ENCODE data around the gene GJC2.

Gene GJC2

GRCh38 chr1:228152918-228153258 lies 3.2 kb downstream of the GJC2 start:
- H3K27ac ChIP-seq (replicated peaks): no peak overlapping the region
- no peak for TF ChIP-seq REST (IDR thresholded peaks at IDR 0.05; ENCODE audit: insufficient replicate concordance, low read depth)
- TF ChIP-seq GABPA (IDR thresholded peaks at IDR 0.05; ENCODE audit: low read depth): no peak
- no peak for TF ChIP-seq SPI1 (IDR thresholded peaks at IDR 0.05; ENCODE audit: borderline replicate concordance, low read depth)

GRCh38 chr1:228154021-228154669 lies 4.4 kb downstream of the GJC2 start:
- Histone ChIP-seq H3K27me3 (ENCODE audit: insufficient read depth, poor library complexity, severe bottlenecking) (no peaks in the 10 kb centered on the region), H3K27ac (replicated peaks) (no peak overlapping the region), H3K4me3 (replicated peaks; ENCODE audit: insufficient read depth, low read length) (no peak overlapping the region)
- no peak for DNase-seq (ENCODE audit: low read depth in 1 of 2, low spot score in 1 of 2)
- TF ChIP-seq GABPA (IDR thresholded peaks at IDR 0.05; ENCODE audit: low read depth): no peak
- no peak for TF ChIP-seq REST (IDR thresholded peaks at IDR 0.05; ENCODE audit: insufficient replicate concordance, low read depth)
- no peak for TF ChIP-seq POLR2AphosphoS5 (IDR thresholded peaks at IDR 0.05; ENCODE audit: low read depth)
- no peak for TF ChIP-seq CTCF (IDR thresholded peaks at IDR 0.05; ENCODE audit: insufficient read depth, low read length)
- TF ChIP-seq SPI1 (IDR thresholded peaks at IDR 0.05; ENCODE audit: borderline replicate concordance, low read depth): no peak

More at GRCh38 chr1:228152918-228153258, 3.2 kb downstream of the GJC2 start:
- Histone ChIP-seq H3K27me3 (ENCODE audit: insufficient read depth, poor library complexity, severe bottlenecking) (no peaks in the 10 kb centered on the region), H3K4me3 (replicated peaks; ENCODE audit: insufficient read depth, low read length) (no peak overlapping the region)
- DNase-seq (ENCODE audit: low read depth in 1 of 2, low spot score in 1 of 2): no peak

GRCh38 chr1:228154670-228155571 lies 5.2 kb downstream of the GJC2 start:
- no peak overlapping the region for H3K27ac ChIP-seq (replicated peaks)
- no peaks in the 10 kb centered on the region for H3K27me3 ChIP-seq (ENCODE audit: insufficient read depth, poor library complexity, severe bottlenecking)
- no peak for DNase-seq (ENCODE audit: low read depth in 1 of 2, low spot score in 1 of 2)
- H3K4me3 ChIP-seq (replicated peaks; ENCODE audit: insufficient read depth, low read length): no peak overlapping the region
- TF ChIP-seq POLR2AphosphoS5 (IDR thresholded peaks at IDR 0.05; ENCODE audit: low read depth) (no peak), REST (IDR thresholded peaks at IDR 0.05; ENCODE audit: insufficient replicate concordance, low read depth) (no peak), GABPA (IDR thresholded peaks at IDR 0.05; ENCODE audit: low read depth) (no peak), SPI1 (IDR thresholded peaks at IDR 0.05; ENCODE audit: borderline replicate concordance, low read depth) (no peak), CTCF (IDR thresholded peaks at IDR 0.05; ENCODE audit: insufficient read depth, low read length) (no peak)

Data from HL-60 (cell line).